Stimulated activated CD8-positive, alpha-beta memory T cell treated with anti-CD3 and anti-CD28 coated beads, Interleukin-4, amount 100 ng/mL, for 4 hours (primary cell): Measurements from ENCODE around the gene PIP4K2A.

Experiments used
- DNase-seq, 2 donors: peaks; one replicate each; pipeline ENCODE4 v3.0.0-alpha.2; 2020; ENCODE audit warnings: low read depth in 2 of 2, low spot score in 1 of 2

The PIP4K2A gene

GRCh38 chr10:22641743-22642142 is 72.6 kb downstream of the PIP4K2A start:
- no peak for DNase-seq

GRCh38 chr10:22640359-22640758 is 74.0 kb downstream of the PIP4K2A start:
- DNase-seq, result no peak

GRCh38 chr10:22638863-22639262 is 75.5 kb downstream of the PIP4K2A start:
- no peak for DNase-seq

GRCh38 chr10:22637491-22637890 is 76.9 kb downstream of the PIP4K2A start:
- DNase-seq, result no peak

- DNase-seq, result no peak
Observed at GRCh38 chr10:22635650-22636049, 78.7 kb downstream of the PIP4K2A start.

GRCh38 chr10:22634606-22635459 is 79.5 kb downstream of the PIP4K2A start:
- DNase-seq, result no peak

- no peak for DNase-seq
Observed at GRCh38 chr10:22634093-22634492, 80.3 kb downstream of the PIP4K2A start.

- no peak for DNase-seq
Observed at GRCh38 chr10:22633528-22633927, 80.8 kb downstream of the PIP4K2A start.

GRCh38 chr10:22633106-22633505 is 81.3 kb downstream of the PIP4K2A start:
- DNase-seq, result no peak

GRCh38 chr10:22631646-22632278 is 82.6 kb downstream of the PIP4K2A start:
- DNase-seq, result no peak

- no peak for DNase-seq
Observed at GRCh38 chr10:22631185-22631584, 83.2 kb downstream of the PIP4K2A start.

GRCh38 chr10:22630234-22631174 is 83.9 kb downstream of the PIP4K2A start:
- DNase-seq, result no peak

- DNase-seq, result no peak
Observed at GRCh38 chr10:22629852-22630233, 84.5 kb downstream of the PIP4K2A start.

GRCh38 chr10:22629126-22629525 is 85.3 kb downstream of the PIP4K2A start:
- DNase-seq, result no peak

- DNase-seq, result no peak
Observed at GRCh38 chr10:22628309-22628708, 86.1 kb downstream of the PIP4K2A start.

- no peak for DNase-seq
Observed at GRCh38 chr10:22626784-22627183, 87.6 kb downstream of the PIP4K2A start.

- DNase-seq, result no peak
Observed at GRCh38 chr10:22625516-22626290, 88.7 kb downstream of the PIP4K2A start.

GRCh38 chr10:22624287-22624738 is 90.1 kb downstream of the PIP4K2A start:
- DNase-seq, result no peak

- no peak for DNase-seq
Observed at GRCh38 chr10:22623633-22624253, 90.6 kb downstream of the PIP4K2A start.

- no peak for DNase-seq
Observed at GRCh38 chr10:22622242-22622806, 92.1 kb downstream of the PIP4K2A start.
